WTC11 (cell line): ENCODE measurements around the gene COBL.

Experiments
- CREM ChIP-seq: sonication (generic); formaldehyde crosslinking; IDR thresholded peaks from 2 replicates; pipeline ENCODE4 v1.8.1; 2022; ENCODE audit warnings: mild to moderate bottlenecking, missing genetic modification reagents, moderate library complexity
- CTCF ChIP-seq: fragments of 200-600 bp; IDR thresholded peaks from 2 replicates; pipeline ENCODE4 v1.8.0; 2022; ENCODE audit warnings: antibody characterized with exemption
- TEAD4 ChIP-seq: sonication (generic); formaldehyde crosslinking; IDR thresholded peaks from 2 replicates; pipeline ENCODE4 v1.8.0; 2022; ENCODE audit warnings: mild to moderate bottlenecking, missing genetic modification reagents
- ZBTB21 ChIP-seq: sonication (generic); formaldehyde crosslinking; IDR thresholded peaks from 2 replicates; pipeline ENCODE4 v1.8.1; 2023; ENCODE audit warnings: mild to moderate bottlenecking, missing genetic modification reagents, borderline replicate concordance

DNA sequence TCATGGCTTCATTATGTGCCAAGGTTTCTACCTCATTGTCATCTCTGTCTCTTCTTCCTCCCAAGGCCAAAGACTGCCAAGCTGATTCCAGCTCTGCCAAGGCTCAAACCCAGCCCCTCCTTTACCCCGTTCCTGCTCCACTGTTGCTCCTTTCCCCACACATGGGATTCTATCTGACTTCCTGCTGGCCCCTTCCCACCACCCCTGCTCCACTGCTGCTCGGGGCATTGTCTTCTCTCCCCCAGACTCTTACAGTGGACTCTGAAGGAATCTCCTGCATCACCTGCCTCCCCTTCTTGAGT, 86.3 kb downstream of the COBL start:
- TF ChIP-seq CREM (no peak), TEAD4 (CRISPR knock-in tag) (no peak), CTCF (no peak), ZBTB21 (CRISPR knock-in tag) (no peak)
